ENCODE measurements around the gene EZR.

The EZR gene

GRCh38 chr6:158729906-158730540 lies 89.1 kb downstream of the EZR start:
- no peak for DNase-seq (ENCODE audit: low read depth, low spot score)

DNA sequence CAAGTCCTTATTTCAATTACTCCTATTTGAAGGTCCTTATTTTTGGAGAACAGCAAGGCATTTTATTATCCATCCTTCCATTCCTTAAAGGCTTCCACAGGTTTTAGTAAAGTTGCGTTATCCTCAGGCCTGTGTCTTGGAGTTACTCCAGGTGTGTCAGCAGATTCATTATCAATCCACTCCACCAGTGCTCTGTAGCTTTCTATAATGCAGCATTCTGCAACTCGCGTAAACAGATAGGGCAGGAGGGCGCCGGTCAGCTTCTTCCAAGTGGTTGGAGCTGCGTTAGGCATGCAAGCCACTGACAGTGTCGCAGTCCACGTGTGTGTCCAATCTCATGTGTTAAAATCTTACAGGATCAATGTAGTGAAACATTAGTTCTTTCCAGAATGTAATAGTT lies 93.5 kb downstream of the EZR start:
- DNase-seq (ENCODE audit: low read depth, low spot score): no peak

DNA sequence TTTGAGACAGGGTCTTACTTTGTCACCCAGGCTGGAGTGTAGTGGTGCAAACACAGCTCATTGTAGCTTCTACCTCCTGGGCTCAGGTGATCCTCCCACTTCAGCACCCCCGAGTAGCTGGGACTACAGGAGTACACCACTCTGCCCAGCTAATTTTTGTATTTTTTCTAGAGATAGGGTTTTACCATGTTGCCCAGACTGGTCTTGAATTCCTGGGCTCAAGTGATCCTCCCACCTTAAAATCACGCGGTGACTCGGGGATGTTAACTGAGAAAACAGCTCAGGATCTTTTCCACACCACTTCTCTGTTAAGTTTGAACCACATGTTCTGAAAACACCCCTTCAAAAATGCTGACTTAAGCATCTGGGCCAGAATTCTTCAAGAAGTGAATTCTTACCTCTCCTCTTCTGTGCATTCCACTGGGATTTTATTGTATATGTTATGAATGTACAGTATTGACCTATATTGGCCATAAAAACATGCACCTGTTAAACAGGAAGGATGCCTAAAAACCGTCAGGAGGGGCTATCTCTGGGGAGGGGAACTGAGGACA lies 96.9 kb downstream of the EZR start:
- DNase-seq (ENCODE audit: low read depth, low spot score): no peak

- no peak for DNase-seq (ENCODE audit: low read depth, low spot score)
These were observed 100.6 kb downstream of the EZR start for GRCh38 chr6:158718461-158719046.

DNA sequence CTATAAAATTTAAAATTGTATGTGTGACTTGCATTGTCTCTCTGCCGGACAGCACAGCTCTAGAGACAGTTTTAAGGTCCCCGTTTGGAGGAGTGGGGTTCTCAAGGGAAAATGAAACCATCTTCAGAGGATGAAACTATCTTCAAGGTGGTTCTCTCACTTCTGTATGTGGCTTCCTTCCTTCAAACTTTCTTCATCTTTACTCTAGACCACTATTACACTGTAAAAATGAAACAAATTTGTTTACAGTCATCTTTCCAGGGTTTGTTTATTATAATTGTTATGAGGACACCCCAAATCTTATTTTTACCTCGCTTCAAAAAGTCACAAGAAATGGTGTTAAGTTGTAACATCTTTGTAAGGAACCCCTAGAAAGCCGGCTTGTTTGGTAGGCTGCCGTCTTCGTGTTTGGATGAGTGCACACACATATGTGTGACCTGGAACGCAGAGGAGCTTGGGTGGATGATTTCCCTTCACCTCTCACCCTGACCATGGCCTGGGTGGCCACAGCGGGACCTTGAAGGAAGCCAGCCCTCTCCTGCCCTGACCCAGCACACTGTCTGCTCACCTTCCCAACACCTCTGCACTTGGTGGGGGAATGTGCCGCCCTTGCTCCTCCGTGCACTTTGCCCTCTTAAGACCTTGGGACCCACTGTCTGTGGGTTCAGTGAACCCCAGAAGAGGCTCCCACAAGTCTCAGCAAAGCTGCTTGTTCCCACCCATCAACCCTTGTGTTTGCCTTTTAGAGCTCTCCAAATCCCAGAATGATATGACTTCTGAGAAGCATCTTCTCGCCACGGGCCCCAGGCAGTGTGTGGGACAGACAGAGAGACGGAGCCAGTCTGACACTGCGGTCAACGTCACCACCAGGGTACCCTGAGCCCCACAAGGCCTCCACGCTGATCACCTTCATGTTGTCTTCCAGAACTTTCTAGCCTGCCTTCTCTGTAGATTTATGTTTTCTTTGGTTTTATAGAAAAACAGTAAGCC lies 101.5 kb downstream of the EZR start:
- no peak for DNase-seq (ENCODE audit: low read depth, low spot score)

Data from activated naive CD8-positive, alpha-beta T cell treated with anti-CD3 and anti-CD28 coated beads, Interleukin-2, amount 50 U/mL, for 16 hours (primary cell).